Measurements from ENCODE around the gene GAPT.

Gene GAPT

GRCh38 chr5:58452566-58453258, 38.5 kb upstream of the GAPT start:
- TF ChIP-seq TOX (CRISPR knock-in tag; IDR thresholded peaks at IDR 0.05; ENCODE audit: borderline replicate concordance) (peak; percentile 13; the same call in 1 of the 2 replicates), BACH2 (CRISPR knock-in tag; IDR thresholded peaks at IDR 0.05; ENCODE audit: borderline replicate concordance) (no peak), ZFP3 (CRISPR knock-in tag; IDR thresholded peaks at IDR 0.05) (no peak), ARNTL (CRISPR knock-in tag; IDR thresholded peaks at IDR 0.05; ENCODE audit: borderline replicate concordance, low read depth) (no peak), RARB (CRISPR knock-in tag; IDR thresholded peaks at IDR 0.05) (peak; percentile 6; the same call in 1 of the 2 replicates), TSHZ2 (CRISPR knock-in tag; IDR thresholded peaks at IDR 0.05) (no peak), PATZ1 (CRISPR knock-in tag; IDR thresholded peaks at IDR 0.05; ENCODE audit: borderline replicate concordance) (no peak; the same call in 1 of the 2 replicates), PPARA (CRISPR knock-in tag; IDR thresholded peaks at IDR 0.05; ENCODE audit: borderline replicate concordance) (no peak), ZFP30 (CRISPR knock-in tag; IDR thresholded peaks at IDR 0.05) (no peak), CSRNP3 (CRISPR knock-in tag; IDR thresholded peaks at IDR 0.05) (peak; percentile 9; the same call in 1 of the 2 replicates), TCF4 (CRISPR knock-in tag; IDR thresholded peaks at IDR 0.05; ENCODE audit: borderline replicate concordance) (no peak; the same call in 1 of the 2 replicates), ISL1 (CRISPR knock-in tag; IDR thresholded peaks at IDR 0.05) (no peak), CSDC2 (CRISPR knock-in tag; IDR thresholded peaks at IDR 0.05) (no peak), ZNF565 (CRISPR knock-in tag; conservative IDR thresholded peaks at IDR 0.05; ENCODE audit: low read depth) (no peak), ZNF8 (CRISPR knock-in tag; IDR thresholded peaks at IDR 0.05) (no peak), ZC3H10 (CRISPR knock-in tag; IDR thresholded peaks at IDR 0.05) (peak; percentile 34), GLIS3 (CRISPR knock-in tag; IDR thresholded peaks at IDR 0.05) (no peak; the same call in 1 of the 2 replicates), ZNF70 (CRISPR knock-in tag; IDR thresholded peaks at IDR 0.05) (no peak), POU6F1 (CRISPR knock-in tag; IDR thresholded peaks at IDR 0.05; ENCODE audit: borderline replicate concordance, low read depth) (peak; percentile 0; the same call in 1 of the 2 replicates), OSR1 (CRISPR knock-in tag; IDR thresholded peaks at IDR 0.05) (no peak)
- ATAC-seq: peak; percentile 13

GRCh38 chr5:58453306-58453705, 37.9 kb upstream of the GAPT start:
- no peak for ATAC-seq
- no peak for TF ChIP-seq ZNF565 (CRISPR knock-in tag; conservative IDR thresholded peaks at IDR 0.05; ENCODE audit: low read depth)
- TF ChIP-seq TOX (CRISPR knock-in tag; IDR thresholded peaks at IDR 0.05; ENCODE audit: borderline replicate concordance): no peak; the same call in 1 of the 2 replicates
- no peak for TF ChIP-seq TCF4 (CRISPR knock-in tag; IDR thresholded peaks at IDR 0.05; ENCODE audit: borderline replicate concordance)
- TF ChIP-seq RARB (CRISPR knock-in tag; IDR thresholded peaks at IDR 0.05): 0 out of 2 replicates have a peak, but pooled peaks have one; percentile 23
- TF ChIP-seq ZNF70 (CRISPR knock-in tag; IDR thresholded peaks at IDR 0.05): no peak
- no peak for TF ChIP-seq ARNTL (CRISPR knock-in tag; IDR thresholded peaks at IDR 0.05; ENCODE audit: borderline replicate concordance, low read depth)
- TF ChIP-seq CREB5 (CRISPR knock-in tag; IDR thresholded peaks at IDR 0.05; ENCODE audit: low read depth): no peak
- no peak for TF ChIP-seq ISL1 (CRISPR knock-in tag; IDR thresholded peaks at IDR 0.05)
- no peak for TF ChIP-seq SNAI2 (CRISPR knock-in tag; IDR thresholded peaks at IDR 0.05)
- TF ChIP-seq CSDC2 (CRISPR knock-in tag; IDR thresholded peaks at IDR 0.05): no peak
- no peak for TF ChIP-seq BACH2 (CRISPR knock-in tag; IDR thresholded peaks at IDR 0.05; ENCODE audit: borderline replicate concordance)
- TF ChIP-seq POU6F1 (CRISPR knock-in tag; IDR thresholded peaks at IDR 0.05; ENCODE audit: borderline replicate concordance, low read depth): no peak
- TF ChIP-seq ZFP30 (CRISPR knock-in tag; IDR thresholded peaks at IDR 0.05): no peak
- 0 out of 2 replicates have a peak, but pooled peaks have one; percentile 6 for TF ChIP-seq CSRNP3 (CRISPR knock-in tag; IDR thresholded peaks at IDR 0.05)
- no peak; the same call in 1 of the 2 replicates for TF ChIP-seq ESRRG (CRISPR knock-in tag; IDR thresholded peaks at IDR 0.05)
- TF ChIP-seq ZC3H10 (CRISPR knock-in tag; IDR thresholded peaks at IDR 0.05): peak; percentile 23; the same call in 1 of the 2 replicates
